ENCODE measurements around the gene PANK1.

The PANK1 gene

DNA sequence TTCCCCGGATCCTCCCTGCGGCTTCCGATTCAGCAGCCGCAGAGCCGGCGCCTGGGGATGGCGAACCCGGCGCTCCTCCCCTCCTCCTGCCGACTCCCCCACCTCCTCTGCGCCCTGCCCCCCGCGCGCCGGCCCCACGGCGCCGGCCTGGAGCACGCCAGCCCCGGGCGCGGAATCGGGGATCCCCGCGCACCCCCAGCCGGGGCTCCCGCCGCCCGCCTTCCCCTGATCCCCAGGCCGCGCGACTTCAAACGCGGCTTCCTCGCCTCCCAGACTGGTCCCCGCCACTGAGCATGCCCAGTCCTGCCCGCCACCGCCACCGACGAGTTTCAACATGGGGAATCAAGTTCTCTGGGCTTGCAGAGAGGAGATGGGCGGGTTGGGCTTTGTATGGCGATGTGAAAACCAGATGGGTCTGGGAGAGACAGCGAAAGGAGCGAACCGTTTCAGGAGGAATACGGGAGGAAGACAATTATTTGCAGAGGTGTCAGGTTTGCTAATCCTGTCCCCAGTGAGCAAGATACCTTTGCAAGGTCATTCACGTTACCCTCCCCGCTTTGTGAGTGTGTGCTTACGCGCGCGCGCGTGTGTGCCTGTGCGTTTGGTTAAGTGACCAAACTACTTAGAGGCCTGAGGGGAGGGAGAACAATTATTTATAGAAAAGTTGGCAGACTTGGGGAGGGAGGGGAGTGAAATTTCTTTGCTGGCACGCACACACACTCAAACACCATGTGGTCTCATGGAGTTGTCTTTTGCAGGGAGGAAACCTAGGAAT lies at the start of gene PANK1:
TSS of gene PANK1 (minus strand) at position 276 of the 775 bp plus-strand sequence. CDS start 351 bp downstream, outside the sequence.
- DNase-seq, result peak; percentile 58

DNA sequence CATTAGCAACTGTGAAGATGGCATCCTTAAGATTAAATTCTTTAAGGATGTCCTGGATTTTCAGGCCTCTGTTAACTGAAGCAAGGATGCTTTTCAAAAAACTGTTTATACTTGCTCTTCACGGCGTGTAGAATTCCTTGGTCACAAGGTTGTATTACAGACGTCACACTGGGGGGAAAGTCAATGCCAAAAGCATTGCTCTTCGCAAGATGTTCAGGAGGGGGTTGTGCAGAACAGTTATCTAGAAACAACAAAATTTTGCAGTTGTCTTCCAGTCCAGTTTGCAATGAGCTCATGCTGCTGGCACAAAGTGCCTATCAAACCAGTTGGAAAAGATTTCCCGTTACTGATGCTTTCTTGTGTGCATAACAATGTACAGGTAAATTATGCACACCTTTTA lies 48.1 kb upstream of the PANK1 start:
- DNase-seq, result no peak

GRCh38 chr10:89692416-89692815 lies 47.4 kb upstream of the PANK1 start:
- no peak for DNase-seq

GRCh38 chr10:89690027-89690426 lies 45.0 kb upstream of the PANK1 start:
- DNase-seq, result no peak

DNA sequence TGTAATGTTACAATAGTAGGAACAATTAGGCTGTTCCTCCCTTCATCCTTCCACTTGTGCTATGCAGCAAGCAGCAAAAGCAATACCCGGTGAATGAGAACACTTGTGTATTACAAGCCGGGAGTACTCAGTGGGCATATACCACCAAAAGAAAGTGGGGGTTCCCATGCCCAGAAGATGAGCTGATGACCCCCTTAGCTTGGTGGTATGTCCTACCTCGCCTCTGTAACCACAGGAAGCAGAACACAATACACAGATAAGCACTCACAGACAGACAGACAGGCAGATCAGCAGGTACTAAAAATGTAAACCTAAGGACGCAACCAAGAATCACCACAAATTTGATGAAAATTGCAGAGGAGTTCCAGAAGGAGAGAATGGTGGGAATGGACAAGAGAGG lies 40.9 kb upstream of the PANK1 start:
- DNase-seq, result no peak

DNA sequence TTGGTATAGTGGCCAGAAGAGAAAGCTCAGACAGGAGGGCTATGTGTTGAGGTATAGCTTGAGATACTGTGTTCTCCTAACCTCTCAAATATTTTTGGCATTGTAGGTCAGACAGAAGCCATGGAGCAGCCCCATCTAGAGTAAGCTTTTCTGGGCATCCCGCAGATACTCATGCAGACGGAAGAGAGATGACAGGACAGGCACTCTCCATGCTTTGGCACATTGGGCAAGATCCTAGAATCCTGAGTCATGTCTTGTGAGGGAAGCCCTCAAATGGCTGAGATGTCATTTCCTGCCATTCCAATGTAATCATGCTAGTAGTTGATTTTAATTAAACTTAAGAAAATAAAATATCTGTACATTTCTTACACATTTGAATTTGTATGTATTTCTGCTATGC lies 39.6 kb upstream of the PANK1 start:
- DNase-seq, result no peak

- DNase-seq, result no peak
Observed at GRCh38 chr10:89683883-89684282, 38.8 kb upstream of the PANK1 start.

- DNase-seq, result no peak
Observed at GRCh38 chr10:89679986-89680385, 34.9 kb upstream of the PANK1 start.

DNA sequence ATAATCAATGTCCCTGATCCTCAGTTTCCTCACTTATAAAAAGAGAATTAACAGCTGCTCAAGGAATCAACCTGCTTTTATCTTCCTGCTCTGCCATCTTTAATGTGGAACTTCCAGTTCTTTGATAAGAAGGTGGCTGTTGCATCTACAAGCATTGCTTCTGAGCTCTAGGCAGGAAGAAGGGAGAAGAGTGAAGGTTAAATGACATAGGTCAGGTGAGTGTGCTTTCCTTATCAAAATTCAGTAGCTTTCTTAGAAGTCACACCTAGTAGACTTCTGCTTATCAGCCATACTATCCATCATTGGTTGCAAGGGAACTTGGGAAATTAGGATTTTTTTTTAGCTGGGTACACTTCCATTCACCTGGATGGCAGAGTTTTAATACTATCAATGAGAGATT lies 32.3 kb upstream of the PANK1 start:
- no peak for DNase-seq

DNA sequence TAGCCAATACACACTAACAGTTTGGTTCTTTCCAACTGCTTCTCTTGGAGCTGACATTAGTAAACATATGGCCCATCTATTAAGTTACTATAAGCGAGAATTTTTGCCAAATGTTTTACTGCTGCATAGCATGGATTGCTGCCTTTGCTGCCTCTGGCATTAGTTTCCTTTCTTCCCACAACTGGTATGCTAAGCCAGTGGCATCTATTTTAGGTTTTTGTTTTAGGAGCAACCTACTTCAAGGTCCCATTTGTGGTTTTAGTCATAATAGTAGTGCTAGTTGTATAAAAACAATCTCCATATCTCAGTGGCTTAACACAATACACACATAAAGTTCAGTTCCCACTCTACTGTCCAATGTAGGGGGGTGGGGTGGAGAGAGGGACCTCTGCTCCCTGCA lies 25.9 kb upstream of the PANK1 start:
- DNase-seq, result peak; percentile 26

- DNase-seq, result peak; percentile 10
Observed at GRCh38 chr10:89669985-89670384, 24.9 kb upstream of the PANK1 start.

DNA sequence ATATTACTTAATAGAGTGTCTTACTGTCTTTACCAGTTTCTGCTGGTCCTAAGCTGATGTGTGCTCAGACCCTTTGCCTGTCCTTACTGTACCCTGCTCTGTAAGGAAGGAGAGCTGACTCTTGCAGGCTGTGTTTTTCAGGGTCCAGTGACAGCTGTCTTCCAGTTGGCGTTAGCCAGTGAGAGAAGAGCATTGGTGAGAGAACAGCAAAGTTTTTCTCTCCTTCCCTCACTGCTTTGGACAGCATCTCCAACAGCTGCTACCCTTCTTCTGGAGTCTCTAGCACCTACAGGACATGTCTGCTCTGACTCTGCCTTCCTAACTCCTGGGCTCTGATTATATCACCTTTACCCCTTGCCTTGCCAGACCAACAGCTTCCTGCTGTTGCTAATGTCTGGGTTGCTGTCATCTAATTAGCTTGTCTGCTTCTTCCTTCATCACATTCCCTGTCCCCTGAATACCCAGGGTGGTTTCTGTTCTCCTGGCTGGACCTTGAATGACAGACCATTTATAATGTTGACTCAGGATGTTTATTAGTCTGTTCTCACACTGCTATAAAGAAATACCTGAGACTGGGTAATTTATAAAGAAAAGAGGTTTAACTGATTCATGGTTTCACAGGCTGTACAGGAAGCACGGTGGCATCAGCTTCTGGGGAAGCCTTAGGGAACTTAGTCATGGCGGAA lies 23.5 kb upstream of the PANK1 start:
- no peak for DNase-seq

DNA sequence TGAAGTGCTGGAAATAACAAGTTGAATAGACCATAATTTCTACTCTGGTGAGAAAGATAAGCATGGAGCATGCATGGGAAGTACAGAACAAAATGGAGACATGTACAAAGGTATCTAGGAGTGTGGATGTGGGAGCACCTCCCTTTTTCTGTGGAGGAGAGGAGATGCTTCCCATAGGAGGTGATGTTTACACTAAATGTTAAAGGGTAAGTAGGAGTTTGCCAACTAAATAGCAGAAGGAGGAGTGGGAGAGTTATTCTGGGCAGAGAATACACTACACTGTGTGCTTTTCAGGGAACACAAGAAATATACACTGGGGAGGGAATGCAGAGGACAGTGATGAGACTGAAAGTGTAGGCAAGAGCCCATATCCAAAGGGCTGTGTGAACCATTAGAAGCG lies 21.1 kb upstream of the PANK1 start:
- no peak for DNase-seq

GRCh38 chr10:89665302-89665701 lies 20.3 kb upstream of the PANK1 start:
- no peak for DNase-seq

DNA sequence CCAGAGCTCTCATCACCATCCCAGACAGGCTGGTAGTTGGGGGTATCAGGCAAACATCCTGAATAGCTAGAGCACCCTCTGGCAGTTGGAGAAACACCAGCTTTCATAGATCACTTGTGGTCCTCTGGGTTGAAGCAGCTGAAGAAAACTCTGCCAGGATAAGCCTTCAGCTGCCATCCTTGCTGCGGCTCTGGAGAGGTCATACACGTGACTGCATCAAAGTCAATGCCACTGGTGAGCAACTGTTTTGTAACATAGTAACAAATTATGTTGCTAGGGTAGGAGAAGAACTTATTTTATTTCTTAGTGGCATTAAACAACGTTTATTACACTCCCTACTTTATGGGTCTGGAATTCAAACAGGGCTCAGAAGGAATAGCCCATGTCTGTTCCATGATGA lies 19.2 kb upstream of the PANK1 start:
- no peak for DNase-seq

DNA sequence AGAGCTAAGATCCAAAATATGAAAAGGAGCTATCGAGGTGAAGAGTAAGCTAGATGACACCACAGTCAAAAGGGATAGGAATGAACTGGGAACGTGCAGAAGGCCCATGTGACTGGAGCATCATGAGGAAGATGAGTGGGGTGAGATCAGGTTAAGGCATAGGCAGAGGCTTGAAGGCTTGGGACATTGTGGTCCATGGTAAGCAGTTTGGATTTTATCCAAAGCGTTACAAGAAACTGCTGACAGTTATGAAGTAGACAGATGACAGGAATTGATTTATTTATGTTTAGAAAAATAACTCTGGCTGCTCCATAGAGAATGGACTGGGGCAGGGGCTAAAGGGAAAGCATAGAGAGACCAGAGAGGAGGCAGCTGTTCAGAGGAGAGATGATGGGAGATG lies 18.1 kb upstream of the PANK1 start:
- no peak for DNase-seq

DNA sequence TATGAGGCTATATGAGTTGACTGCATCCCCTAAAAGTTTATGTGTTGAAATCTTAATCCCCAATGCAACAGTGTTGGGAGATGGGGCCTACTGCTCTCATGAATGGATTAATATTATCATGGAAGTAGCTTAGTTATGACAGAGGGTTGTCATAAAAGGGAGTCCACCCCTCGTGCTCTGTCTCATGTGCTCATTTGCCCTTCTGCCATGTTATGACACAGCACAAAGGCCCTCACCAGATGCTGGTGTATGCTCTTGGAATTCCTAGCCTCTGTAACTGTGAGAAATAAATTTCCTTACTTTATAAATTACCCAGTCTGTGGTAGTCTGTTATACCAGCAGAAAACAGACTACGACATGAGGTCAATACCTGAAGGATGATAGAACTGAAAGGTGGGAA lies 17.6 kb upstream of the PANK1 start:
- DNase-seq, result no peak

DNA sequence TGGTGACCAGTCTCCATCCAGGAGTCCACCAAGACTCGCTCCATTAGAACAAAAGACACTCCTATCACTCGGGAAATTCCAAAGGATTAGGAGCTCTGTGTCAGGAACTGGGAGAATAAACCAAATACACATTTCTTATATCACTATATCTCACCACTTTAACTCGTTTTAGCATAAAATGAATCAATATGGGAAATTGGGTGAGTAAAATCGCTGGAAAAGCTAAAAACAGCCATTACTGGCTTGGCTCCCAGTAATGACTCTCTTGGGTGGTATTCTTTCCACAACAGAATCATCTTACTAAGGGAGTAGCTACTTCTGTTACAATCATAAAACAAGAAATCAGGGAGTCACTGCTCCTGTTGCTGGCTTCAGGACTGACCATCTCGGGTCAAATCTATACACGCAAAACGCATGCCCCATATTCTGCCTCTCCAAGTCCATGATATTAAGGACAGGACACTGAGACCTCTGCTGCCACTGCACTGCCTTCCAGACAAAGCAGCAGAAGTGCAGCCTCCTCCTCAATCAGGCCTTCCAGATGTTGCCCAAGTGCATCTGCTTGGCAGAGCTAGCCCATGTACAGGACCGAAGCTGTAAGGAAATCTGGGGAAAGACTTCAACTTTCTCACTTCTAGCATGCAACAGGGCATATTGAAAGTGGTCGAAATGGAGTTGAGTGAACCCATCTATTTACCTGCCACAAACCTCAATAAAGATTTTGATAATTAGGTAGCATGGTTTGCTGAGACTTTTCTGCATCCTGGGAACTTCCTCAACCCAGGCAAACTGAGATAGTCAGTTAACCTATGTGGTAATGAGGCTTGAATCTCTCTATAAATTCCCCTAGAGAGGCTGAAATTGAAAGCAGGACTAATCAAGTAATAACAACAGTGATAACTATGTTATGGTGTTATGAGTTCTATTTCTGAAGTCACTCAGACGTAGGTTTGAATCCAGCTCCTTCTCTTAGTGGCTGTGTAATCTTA lies 14.4 kb upstream of the PANK1 start:
- DNase-seq, result no peak

DNA sequence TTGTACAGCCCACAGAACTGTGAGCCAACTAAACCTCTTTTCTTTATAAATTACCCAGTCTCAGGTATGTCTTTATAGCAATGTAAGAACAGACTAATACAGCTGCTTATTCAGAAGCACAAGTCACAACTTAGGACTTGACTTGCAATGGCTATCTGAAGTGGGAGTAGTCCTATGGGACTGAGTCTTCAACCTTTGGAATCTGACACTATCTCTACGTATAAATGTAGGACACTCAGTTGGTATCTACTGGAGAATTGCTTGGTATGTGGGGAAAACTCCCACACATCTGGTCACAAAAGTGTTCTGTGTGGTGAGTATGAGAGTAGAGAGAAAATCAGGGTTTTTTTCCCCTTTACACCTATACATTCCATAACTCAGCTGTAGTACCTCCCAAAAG lies 12.3 kb upstream of the PANK1 start:
- DNase-seq, result no peak

DNA sequence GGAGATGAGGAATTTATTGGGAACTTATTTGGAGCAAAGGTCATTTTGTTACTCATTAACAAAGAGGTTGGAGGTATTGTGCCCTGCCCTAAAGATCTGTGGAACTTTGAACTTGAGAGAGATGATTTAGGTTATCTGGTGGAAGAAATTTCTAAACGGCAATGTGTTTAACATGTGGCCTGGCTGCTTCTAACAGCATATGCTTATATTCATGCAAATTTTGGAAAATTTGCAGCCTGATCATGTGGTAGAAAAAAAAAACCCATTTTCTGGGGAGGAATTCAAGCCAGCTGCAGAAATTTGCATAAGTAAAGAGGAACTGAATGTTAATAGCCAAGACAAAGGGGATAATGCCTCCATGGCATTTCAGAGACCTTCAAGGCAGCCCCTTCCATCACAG lies 10.7 kb upstream of the PANK1 start:
- no peak for DNase-seq

DNA sequence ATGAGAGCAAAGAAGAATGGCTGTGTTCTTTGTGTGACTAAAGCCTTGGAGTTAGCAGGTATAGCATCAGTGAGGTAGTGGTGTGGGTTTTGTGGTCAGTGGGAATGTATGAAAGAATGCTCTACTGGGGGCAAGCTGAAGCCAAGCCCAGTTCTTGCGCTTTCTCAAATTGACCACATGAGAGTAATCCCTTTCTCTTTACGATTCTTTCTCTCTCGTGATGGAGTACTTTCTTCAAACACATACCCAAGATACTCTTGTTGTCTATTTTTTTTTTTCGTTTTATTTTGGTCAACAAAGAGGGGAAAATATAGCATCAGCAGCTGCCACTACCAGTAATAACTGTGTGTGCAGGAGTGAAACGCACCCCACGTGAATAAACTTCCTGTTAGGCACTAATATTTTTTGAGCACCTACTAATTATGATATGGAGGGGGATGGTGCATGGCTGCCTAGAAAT lies 8.4 kb upstream of the PANK1 start:
- DNase-seq, result no peak

DNA sequence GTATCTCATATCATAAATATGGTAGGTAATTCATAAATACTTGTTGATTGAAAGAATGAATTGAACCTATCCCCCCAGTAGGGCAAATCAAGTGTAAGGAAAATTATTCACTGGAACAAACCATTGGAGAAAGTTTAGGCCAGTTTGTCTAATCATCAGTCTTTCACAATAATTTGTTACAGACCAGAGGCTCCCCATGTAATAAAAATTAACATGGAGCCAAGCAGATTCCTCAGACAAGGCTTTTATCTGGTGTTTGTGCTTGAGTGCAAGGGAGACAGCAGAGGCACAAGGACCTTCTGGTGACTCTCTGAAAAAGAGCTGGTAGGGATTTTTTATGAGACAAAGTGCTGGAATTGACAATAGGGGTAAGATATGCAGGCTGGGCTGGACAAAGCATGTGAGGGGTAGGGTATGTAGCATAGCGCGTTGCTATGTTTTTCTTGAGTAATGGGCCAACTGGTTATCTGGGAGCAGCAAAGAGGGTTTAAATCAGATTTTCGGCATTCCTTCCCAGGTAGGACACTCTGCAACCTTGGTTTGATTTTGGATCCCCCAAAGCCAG lies 7.8 kb upstream of the PANK1 start:
- DNase-seq, result no peak
